Fibroblast of mammary gland (primary cell): Measurements from ENCODE around the gene C15orf40.

ENCODE experiments used
- DNase-seq: peaks from one replicate; pipeline ENCODE4 v3.0.0-alpha.2; 2010; ENCODE audit warnings: low read depth
- H3K4me3 ChIP-seq: 2 replicates; pipeline ENCODE4 v1.5.1; 2011; ENCODE audit warnings: low read depth, mild to moderate bottlenecking, low read length, moderate library complexity; ENCODE audit not compliant: control insufficient read depth
- CTCF ChIP-seq: conservative IDR thresholded peaks from 2 replicates; pipeline ENCODE4 v1.5.1; 2011; ENCODE audit warnings: low read depth, low read length, inconsistent platforms; ENCODE audit not compliant: control insufficient read depth, insufficient read depth

The C15orf40 gene

GRCh38 chr15:82995938-82996337, 15.5 kb downstream of the C15orf40 start:
- DNase-seq, result peak; percentile 11
- H3K4me3 ChIP-seq, result no peak overlapping the region
- no peak for TF ChIP-seq CTCF

GRCh38 chr15:82995076-82995475, 16.4 kb downstream of the C15orf40 start:
- no peak for DNase-seq
- TF ChIP-seq CTCF, result no peak
- H3K4me3 ChIP-seq, result no peak overlapping the region

- no peak overlapping the region for H3K4me3 ChIP-seq
- DNase-seq, result no peak
- no peak for TF ChIP-seq CTCF
Observed at GRCh38 chr15:82993144-82993543, 18.3 kb downstream of the C15orf40 start.

- DNase-seq, result no peak
- TF ChIP-seq CTCF, result no peak
Observed at GRCh38 chr15:82992436-82992998, 18.9 kb downstream of the C15orf40 start.

GRCh38 chr15:82986442-82986780, 25.0 kb downstream of the C15orf40 start:
- no peak for TF ChIP-seq CTCF
- peak; percentile 16 for DNase-seq
- peak overlapping the region; percentile 82 for H3K4me3 ChIP-seq

More at GRCh38 chr15:82992436-82992998, 18.9 kb downstream of the C15orf40 start:
- no peak overlapping the region for H3K4me3 ChIP-seq

- TF ChIP-seq CTCF, result no peak
- peak within 1 kb of the TSS; percentile 82 for H3K4me3 ChIP-seq
- peak; percentile 94 for DNase-seq
Observed at GRCh38 chr15:82985688-82986441, 25.6 kb downstream of the C15orf40 start, which contains the start of gene RAMAC. Gene RAMAC, plus strand, starts transcription at chr15:82986210. Its CDS starts 2,809 bp downstream, at chr15:82989019.
